ENCODE results near the gene TEF. TPM values are rescaled to one million over a fixed set of nuclear protein-coding genes. Genes with fewer than 3 reads are reported as not detected.

The TEF gene
- total RNA-seq, 1 donor: 17.4 TPM

DNA sequence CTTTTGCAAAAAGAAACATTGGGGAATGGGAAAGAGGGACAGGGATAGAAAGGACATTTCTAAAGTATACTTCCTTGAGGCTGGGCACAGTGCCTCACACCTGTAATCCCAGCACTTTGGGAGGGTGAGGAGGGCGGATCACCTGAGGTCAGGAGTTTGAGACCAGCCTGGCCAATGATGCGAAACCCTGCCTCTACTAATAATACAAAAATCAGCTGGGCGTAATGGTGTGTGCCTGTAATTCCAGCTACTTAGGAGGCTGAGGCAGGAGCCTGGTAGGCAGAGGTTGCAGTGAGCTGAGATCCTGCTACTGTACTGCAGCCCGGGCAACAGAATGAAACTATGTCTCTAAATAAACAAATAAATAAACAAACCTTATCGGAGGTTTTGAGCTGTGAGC lies 16.3 kb upstream of the TEF start:
- H3K4me1 ChIP-seq (ENCODE audit: insufficient read depth, low read length): peaks cover 18% of the 10 kb centered on the region
- H3K79me2 ChIP-seq (ENCODE audit: insufficient read depth, low read length): no peaks in the 10 kb centered on the region
- H4K20me1 ChIP-seq (ENCODE audit: insufficient read depth, low read length): peaks cover 3% of the 10 kb centered on the region
- TF ChIP-seq, protein P1, sequence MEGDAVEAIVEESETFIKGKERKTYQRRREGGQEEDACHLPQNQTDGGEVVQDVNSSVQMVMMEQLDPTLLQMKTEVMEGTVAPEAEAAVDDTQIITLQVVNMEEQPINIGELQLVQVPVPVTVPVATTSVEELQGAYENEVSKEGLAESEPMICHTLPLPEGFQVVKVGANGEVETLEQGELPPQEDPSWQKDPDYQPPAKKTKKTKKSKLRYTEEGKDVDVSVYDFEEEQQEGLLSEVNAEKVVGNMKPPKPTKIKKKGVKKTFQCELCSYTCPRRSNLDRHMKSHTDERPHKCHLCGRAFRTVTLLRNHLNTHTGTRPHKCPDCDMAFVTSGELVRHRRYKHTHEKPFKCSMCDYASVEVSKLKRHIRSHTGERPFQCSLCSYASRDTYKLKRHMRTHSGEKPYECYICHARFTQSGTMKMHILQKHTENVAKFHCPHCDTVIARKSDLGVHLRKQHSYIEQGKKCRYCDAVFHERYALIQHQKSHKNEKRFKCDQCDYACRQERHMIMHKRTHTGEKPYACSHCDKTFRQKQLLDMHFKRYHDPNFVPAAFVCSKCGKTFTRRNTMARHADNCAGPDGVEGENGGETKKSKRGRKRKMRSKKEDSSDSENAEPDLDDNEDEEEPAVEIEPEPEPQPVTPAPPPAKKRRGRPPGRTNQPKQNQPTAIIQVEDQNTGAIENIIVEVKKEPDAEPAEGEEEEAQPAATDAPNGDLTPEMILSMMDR (IDR thresholded peaks at IDR 0.05; ENCODE audit: extremely low read depth, low read depth, low read length): no peak
- no peaks in the 10 kb centered on the region for H3K9me3 ChIP-seq (ENCODE audit: low read depth, low read length)
- no peak overlapping the region for H2AFZ ChIP-seq (ENCODE audit: low read length)
- peaks cover 5% of the 10 kb centered on the region for H3K36me3 ChIP-seq (ENCODE audit: insufficient read depth, low read length)
- peak; percentile 1 for DNase-seq (ENCODE audit: insufficient read length, low spot score, missing footprints)
- H3K4me2 ChIP-seq (ENCODE audit: insufficient read depth, low read length): no peak overlapping the region
- H3K27me3 ChIP-seq (ENCODE audit: insufficient read depth, low read length): peaks cover 17% of the 10 kb centered on the region
- no peak overlapping the region for H3K27ac ChIP-seq (ENCODE audit: low read depth, low read length)
- H3K4me3 ChIP-seq (ENCODE audit: insufficient read depth, low read length): no peak overlapping the region

DNA sequence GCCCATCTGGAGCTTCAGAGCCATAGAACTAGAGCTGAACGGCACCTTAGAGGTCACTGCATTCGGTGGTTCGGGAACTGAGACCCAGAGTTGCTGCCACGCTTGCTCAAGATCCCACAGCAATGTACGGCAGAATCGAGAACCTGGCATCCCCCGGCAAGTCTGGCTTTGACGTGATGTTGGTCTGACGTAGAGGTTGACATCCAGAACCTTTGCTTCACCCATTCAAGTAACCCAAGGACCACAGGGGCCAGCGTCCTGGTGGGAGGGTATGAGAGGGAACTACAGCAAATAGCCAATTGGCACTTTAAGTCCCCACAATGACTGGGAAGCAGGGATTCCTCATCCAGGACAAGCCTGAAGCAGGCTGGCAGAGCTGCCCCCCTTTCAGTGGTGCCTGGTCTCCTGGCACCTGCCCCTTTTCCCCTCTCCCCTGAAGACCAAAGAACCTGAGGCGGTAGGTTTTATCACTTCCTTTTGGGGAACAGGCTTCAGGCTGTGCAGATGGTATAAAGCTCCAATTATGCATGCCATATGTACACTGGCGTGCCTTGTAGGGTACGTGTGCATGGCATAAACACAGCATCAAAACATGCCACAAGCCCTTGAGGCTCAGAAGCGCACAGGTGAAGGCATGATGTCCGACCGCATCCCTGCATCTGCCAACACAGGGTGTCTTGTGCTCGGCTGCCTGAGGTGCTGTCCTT lies 15.3 kb upstream of the TEF start:
- Histone ChIP-seq H3K9me3 (ENCODE audit: low read depth, low read length) (no peaks in the 10 kb centered on the region), H3K27ac (ENCODE audit: low read depth, low read length) (no peak overlapping the region), H3K4me3 (ENCODE audit: insufficient read depth, low read length) (peak overlapping the region; percentile 65), H3K4me2 (ENCODE audit: insufficient read depth, low read length) (peak overlapping the region; percentile 80), H3K27me3 (ENCODE audit: insufficient read depth, low read length) (peaks cover 17% of the 10 kb centered on the region), H3K79me2 (ENCODE audit: insufficient read depth, low read length) (no peaks in the 10 kb centered on the region), H2AFZ (ENCODE audit: low read length) (peak overlapping the region; percentile 71), H3K4me1 (ENCODE audit: insufficient read depth, low read length) (peaks cover 18% of the 10 kb centered on the region), H4K20me1 (ENCODE audit: insufficient read depth, low read length) (peaks cover 3% of the 10 kb centered on the region), H3K36me3 (ENCODE audit: insufficient read depth, low read length) (peaks cover 2% of the 10 kb centered on the region)
- peak; percentile 64 for DNase-seq (ENCODE audit: insufficient read length, low spot score, missing footprints)
- TF ChIP-seq, protein P1 (IDR thresholded peaks at IDR 0.05; ENCODE audit: extremely low read depth, low read depth, low read length): no peak

DNA sequence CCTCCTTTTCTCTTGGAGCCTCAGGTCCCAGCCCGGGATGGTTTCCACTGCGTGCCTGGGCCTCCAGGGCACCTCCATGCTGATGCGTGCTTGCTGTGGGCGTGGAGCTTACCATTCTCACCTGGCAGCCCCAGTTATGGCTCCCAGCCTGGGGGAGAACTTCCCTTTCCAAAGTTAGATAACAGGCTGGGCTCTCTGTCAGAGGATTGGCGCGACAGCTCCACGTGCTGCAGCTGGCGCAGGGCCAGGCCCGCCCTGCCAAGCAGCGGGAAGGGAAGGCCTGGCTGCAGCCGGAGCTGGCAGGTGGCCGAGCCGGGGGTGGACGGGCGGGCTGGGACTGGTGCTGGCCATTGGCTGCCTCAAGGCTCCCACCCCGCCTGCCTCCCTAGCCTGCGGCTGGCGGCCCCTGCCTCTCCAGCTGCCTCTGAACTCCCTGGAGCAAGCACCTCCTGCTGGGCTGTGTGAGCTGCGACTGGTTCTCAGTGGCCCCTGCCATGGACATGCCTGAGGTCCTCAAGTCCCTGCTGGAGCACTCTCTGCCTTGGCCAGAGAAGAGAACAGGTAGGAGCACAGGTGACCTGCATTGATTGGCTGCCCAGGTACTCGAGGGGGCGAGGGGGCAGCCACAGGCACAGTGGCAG lies 14.6 kb upstream of the TEF start:
- no peaks in the 10 kb centered on the region for H3K79me2 ChIP-seq (ENCODE audit: insufficient read depth, low read length)
- H3K4me1 ChIP-seq (ENCODE audit: insufficient read depth, low read length): peaks cover 18% of the 10 kb centered on the region
- H3K27ac ChIP-seq (ENCODE audit: low read depth, low read length): no peak overlapping the region
- H3K36me3 ChIP-seq (ENCODE audit: insufficient read depth, low read length): no peaks in the 10 kb centered on the region
- peak overlapping the region; percentile 65 for H3K4me3 ChIP-seq (ENCODE audit: insufficient read depth, low read length)
- no peaks in the 10 kb centered on the region for H3K9me3 ChIP-seq (ENCODE audit: low read depth, low read length)
- peak overlapping the region; percentile 71 for H2AFZ ChIP-seq (ENCODE audit: low read length)
- peaks cover 17% of the 10 kb centered on the region for H3K27me3 ChIP-seq (ENCODE audit: insufficient read depth, low read length)
- H3K4me2 ChIP-seq (ENCODE audit: insufficient read depth, low read length): peak overlapping the region; percentile 80
- TF ChIP-seq, protein P1 (IDR thresholded peaks at IDR 0.05; ENCODE audit: extremely low read depth, low read depth, low read length): peak; percentile 33
- DNase-seq (ENCODE audit: insufficient read length, low spot score, missing footprints): peak; percentile 100
- H4K20me1 ChIP-seq (ENCODE audit: insufficient read depth, low read length): peaks cover 3% of the 10 kb centered on the region
